Left kidney (tissue), 2 donors: Measurements from ENCODE around the gene ALDH16A1. TPM values are rescaled to one million over a fixed set of nuclear protein-coding genes. Genes with fewer than 3 reads are reported as not detected.
A peak's percentile ranks its signal among the peaks of the same experiment; 100 is the strongest.
"Not testable (repeated sequence)": the region's sequence is repeated elsewhere in the genome, so short reads cannot be mapped to it uniquely, and the experiment has no call there.

ENCODE experiments used
- DNase-seq: peaks from one replicate; pipeline ENCODE4 v3.0.0-alpha.2; 2013
- polyA plus RNA-seq: library from polyadenylated mRNA; unstranded; fragments of 120-200 nt; gene quantifications from one replicate; pipeline ENCODE4 v1.2.1, GENCODE V29; 2013; ENCODE audit not compliant: insufficient read length

Gene ALDH16A1
- polyA plus RNA-seq, 1 donor = 16.6 TPM

GRCh38 chr19:49463960-49464740 lies 11.1 kb downstream of the ALDH16A1 start:
- DNase-seq = no peak

DNA sequence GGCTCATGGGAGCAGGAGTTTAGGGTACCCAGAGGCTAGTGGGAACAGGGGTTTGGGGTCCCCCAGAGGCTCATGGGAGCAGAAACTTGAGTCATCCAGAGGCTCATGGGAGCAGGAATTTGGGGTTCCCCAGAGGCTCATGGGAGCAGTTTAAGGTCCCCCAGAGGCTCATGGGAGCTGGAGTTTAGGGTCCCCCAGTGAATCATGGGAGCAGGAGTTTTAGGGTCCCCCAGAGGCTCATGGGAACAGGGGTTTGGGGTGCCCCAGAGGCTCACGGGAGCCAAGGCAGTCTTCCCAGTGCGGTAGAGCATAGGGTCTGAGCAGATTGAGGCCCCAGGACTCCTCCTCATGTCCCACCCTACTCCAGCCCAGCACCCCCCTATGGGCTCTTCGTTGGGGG lies 12.3 kb downstream of the ALDH16A1 start:
- no peak for DNase-seq

DNA sequence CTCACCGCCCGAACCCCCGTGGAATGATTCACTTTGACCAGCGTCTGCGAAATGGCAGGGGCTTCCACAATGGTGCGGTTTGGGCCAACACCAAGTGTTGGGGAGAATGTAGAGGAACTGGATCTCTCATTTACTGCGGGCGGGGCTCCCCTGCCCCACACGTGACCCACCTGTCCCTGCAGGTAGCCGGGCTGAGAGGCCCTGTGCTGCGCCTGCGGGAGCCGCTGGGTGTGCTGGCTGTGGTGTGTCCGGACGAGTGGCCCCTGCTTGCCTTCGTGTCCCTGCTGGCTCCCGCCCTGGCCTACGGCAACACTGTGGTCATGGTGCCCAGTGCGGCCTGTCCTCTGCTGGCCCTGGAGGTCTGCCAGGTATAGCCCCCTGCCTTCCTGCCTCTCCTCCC lies 15.2 kb downstream of the ALDH16A1 start:
- DNase-seq = no peak

DNA sequence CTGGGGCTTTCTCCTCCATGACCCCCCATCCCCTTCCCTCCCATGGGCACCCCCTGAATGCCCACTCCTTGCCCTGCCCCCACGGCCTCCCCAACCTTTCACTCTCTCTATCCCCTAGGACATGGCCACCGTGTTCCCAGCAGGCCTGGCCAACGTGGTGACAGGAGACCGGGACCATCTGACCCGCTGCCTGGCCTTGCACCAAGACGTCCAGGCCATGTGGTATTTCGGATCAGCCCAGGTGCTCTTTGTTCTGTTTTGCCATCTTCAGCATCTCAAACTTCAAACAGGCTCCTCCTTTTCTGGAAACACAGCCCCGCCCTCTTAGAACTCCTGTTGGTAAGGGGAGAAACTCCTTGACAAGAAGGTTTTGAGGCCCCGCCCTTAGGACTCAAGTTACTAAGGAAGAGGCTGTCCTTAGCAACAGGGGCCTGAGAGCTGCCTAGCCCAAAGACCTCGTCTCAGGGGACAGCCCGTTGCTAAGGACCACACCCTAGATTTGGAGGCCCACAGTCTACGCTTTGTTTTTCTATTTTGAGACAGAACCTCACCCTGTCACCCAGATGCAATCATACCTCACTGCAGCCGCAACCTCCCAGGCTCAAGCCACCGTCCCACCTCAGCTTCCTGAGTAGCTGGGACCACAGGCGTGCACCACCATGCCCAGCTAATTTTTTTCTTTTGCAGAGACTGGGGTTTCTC lies 15.9 kb downstream of the ALDH16A1 start:
- DNase-seq = peak; percentile 53

DNA sequence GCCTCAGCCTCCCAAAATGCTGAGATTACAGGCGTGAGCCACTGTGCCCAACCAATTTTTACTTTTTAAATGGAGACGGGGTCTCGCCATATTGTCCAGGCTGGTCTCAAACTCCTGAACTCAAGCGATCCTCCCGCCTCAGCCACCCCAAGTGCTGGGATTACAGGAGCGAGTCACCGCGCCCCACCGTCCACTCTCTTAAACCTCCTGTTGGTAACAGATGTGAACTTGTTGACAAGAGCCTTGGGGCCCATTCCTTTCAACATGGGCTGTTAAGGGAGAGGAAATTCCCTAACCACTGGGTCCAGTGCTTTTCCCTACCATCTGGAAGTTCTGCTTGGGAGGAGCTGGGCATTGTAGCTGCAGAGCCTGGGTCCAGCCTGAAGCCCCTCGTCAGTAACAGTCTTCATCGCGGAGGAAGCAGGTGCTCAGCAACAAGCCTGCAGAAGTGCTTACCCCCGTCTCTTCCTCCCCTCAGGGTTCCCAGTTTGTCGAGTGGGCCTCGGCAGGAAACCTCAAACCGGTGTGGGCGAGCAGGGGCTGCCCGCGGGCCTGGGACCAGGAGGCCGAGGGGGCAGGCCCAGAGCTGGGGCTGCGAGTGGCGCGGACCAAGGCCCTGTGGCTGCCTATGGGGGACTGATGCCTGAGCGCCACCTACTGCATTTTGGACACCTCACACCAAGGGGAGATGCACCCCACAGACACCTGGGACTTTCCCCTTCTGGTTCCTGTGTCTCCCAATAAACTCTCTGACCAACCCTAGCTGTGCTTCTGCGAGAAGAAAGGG lies 17.0 kb downstream of the ALDH16A1 start:
- DNase-seq = no peak

DNA sequence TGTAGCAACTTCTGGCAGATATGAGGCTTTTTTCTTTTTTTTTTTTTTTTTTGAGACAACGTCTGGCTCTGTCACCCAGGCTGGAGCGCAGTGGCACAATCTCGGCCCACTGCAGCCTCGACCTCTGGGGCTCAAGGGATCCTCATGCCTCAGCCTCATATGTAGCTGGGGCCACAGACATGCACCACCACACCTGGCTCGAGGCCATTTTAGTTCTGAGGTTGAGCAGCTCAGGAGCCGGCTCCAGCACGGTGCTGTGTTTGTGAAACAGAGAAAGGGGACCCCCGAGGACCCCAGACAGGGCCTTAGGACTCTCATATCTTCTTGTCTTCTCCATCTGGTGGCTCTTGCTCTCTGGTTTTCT lies 17.6 kb downstream of the ALDH16A1 start:
- DNase-seq = no peak

GRCh38 chr19:49472936-49473335 lies 19.9 kb downstream of the ALDH16A1 start:
- no peak for DNase-seq

- not testable (repeated sequence) for DNase-seq
These were observed 20.5 kb downstream of the ALDH16A1 start for GRCh38 chr19:49473501-49473867.

- no peak for DNase-seq
These were observed 21.0 kb downstream of the ALDH16A1 start, which contains the start of gene FLT3LG for GRCh38 chr19:49473868-49474541. Gene FLT3LG (plus strand): TSS chr19:49474215. CDS start chr19:49474640, 425 bp downstream.

DNA sequence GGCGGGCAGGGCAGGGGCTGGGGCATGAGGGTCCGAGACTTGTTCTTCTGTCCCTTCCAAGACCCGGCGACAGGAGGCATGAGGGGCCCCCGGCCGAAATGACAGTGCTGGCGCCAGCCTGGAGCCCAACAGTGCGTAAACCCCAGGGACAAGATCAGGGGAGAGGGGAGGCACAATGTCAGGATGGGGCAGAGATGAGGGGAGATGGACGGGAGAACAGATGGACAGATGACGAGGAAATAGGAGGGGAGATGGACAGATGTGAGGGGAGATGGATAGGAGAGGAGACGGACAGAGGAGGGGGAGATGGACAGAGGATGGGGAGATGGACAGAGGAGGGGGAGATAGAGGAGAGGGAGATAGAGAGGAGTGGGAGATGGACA lies 21.5 kb downstream of the ALDH16A1 start:
- DNase-seq = no peak

- DNase-seq = no peak
These were observed 22.3 kb downstream of the ALDH16A1 start for GRCh38 chr19:49475191-49475917.

DNA sequence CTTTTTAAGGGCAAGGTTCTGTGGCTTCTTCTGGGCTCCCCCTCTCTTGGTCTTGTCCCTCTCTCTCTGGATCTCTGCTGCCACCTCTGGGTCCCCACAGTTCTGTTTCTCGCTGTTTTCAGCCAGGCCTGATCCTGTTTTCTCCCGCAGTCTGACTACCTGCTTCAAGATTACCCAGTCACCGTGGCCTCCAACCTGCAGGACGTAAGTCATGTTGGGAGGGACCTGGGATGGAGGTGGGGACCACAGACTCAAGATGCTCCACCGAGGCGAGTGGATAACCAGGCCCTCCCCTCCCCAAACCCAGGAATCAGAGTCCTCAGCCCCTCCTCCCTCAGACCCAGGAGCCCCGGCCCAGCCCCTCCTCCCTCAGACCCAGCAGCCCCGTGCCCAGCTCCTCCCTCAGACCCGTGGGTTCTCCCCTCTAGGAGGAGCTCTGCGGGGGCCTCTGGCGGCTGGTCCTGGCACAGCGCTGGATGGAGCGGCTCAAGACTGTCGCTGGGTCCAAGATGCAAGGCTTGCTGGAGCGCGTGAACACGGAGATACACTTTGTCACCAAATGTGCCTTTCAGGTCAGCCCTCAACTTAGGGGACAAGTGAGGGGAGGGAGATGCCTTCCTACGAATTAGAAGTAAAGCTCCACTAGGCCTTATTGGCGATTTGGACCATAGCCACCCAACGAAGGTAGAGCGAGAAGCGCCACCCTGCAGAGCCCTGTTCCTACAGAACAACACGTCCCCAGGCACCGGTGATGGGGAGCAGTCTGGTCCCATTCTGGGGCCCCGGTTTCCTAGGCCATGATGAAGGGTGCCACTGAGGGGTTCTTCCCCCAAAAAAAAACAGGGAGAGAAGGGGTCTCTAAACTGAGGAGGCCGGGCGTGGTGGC lies 23.2 kb downstream of the ALDH16A1 start:
- no peak for DNase-seq

- DNase-seq = no peak
These were observed 27.1 kb downstream of the ALDH16A1 start for GRCh38 chr19:49479975-49480628.

GRCh38 chr19:49481020-49481683 lies 28.1 kb downstream of the ALDH16A1 start:
- no peak for DNase-seq

GRCh38 chr19:49486232-49486631 lies 33.2 kb downstream of the ALDH16A1 start:
- DNase-seq = no peak

GRCh38 chr19:49486710-49487276 lies 33.8 kb downstream of the ALDH16A1 start:
- DNase-seq = no peak

DNA sequence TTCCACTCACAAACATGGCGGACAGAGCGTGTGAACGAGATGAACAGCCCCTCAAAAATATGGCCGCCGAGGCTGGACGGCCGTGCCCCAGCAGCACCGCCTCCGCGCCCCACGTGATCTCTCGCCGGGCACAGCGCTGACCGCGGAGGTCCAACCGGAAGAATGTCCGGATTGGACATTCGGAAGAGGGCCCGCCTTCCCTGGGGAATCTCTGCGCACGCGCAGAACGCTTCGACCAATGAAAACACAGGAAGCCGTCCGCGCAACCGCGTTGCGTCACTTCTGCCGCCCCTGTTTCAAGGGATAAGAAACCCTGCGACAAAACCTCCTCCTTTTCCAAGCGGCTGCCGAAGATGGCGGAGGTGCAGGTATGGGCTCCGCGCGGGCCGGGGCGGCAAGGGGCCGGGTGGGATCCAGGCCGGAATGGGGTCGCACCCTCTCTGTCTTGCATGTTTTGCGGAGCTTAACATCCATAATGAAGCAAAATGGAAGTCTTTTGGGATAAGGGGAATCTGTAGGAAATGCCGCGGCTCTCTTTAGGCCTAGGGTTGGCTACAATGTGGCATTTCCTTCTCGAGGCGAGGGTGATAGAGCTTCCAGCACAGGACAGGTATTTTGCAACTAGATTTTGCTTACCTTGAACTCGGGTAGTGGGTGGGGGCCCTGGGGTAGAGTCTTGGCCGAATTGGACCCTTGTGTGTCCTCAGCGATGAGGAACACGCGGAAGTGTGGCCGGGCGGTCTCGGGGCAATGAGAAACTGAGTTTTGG lies 34.4 kb downstream of the ALDH16A1 start, which contains the start of gene RPL13A:
Gene RPL13A, plus strand, starts transcription at position 332 of the 769 bp plus-strand sequence. Its CDS starts 22 bp downstream, at position 354.
- DNase-seq = peak; percentile 100
